ENCODE data around the gene RAB25. TPM values are rescaled to one million over a fixed set of nuclear protein-coding genes. Genes with fewer than 3 reads are reported as not detected.
"Not testable (repeated sequence)": the region's sequence is repeated elsewhere in the genome, so short reads cannot be mapped to it uniquely, and the experiment has no call there.

The RAB25 gene
- total RNA-seq: 0.56 TPM in 1 of 2 replicates, not detected in the other

GRCh38 chr1:156060937-156061636 lies at the start of gene RAB25:
TSS of gene RAB25 (plus strand) at chr1:156061160. CDS start at chr1:156061401, 241 bp downstream.
- intact Hi-C loops (cut with micrococcal nuclease): no loop called here

GRCh38 chr1:156012051-156012817 lies 48.7 kb upstream of the RAB25 start:
- intact Hi-C loops (cut with micrococcal nuclease): no loop called here

GRCh38 chr1:156014829-156015228 lies 46.1 kb upstream of the RAB25 start:
- intact Hi-C loops (cut with micrococcal nuclease): no loop called here

- intact Hi-C loops (cut with micrococcal nuclease): loop anchor here (1.0 to 2.0 kb wide), 7 partner anchors 15 to 765 kb away; partner anchors contain the start of genes ENTREP3, LMNA, RIT1 and SCAMP3
Observed at GRCh38 chr1:156019946-156020292, 41.0 kb upstream of the RAB25 start.

- intact Hi-C loops (cut with micrococcal nuclease): loop anchor here (1.0 to 2.0 kb wide), 13 partner anchors 16 to 766 kb away; partner anchors contain the start of genes ENTREP3, GON4L, KHDC4 and LAMTOR2
Observed at GRCh38 chr1:156020293-156021092, 40.5 kb upstream of the RAB25 start, which contains the start of gene SSR2. TSS of gene SSR2 (minus strand) at chr1:156020951. CDS start at chr1:156020167, 784 bp downstream.

GRCh38 chr1:156021093-156021428 lies 39.9 kb upstream of the RAB25 start:
- intact Hi-C loops (cut with micrococcal nuclease): loop anchor here (1.0 to 2.0 kb wide), 11 partner anchors 16 to 766 kb away; partner anchors contain the start of genes ENTREP3, GON4L, KHDC4 and LAMTOR2

GRCh38 chr1:156021954-156022353 lies 39.0 kb upstream of the RAB25 start:
- intact Hi-C loops (cut with micrococcal nuclease): loop anchor here (1.0 to 2.0 kb wide), 11 partner anchors 17 to 767 kb away; partner anchors contain the start of genes ENTREP3, GON4L, KHDC4 and LAMTOR2

GRCh38 chr1:156024801-156025200 lies 36.2 kb upstream of the RAB25 start:
- intact Hi-C loops (cut with micrococcal nuclease): no loop called here

GRCh38 chr1:156025876-156026275 lies 35.1 kb upstream of the RAB25 start:
- intact Hi-C loops (cut with micrococcal nuclease): loop anchor here (1.0 kb wide), 2 partner anchors 28 to 40 kb away; partner anchors contain the start of gene LAMTOR2

GRCh38 chr1:156026588-156026987 lies 34.4 kb upstream of the RAB25 start:
- intact Hi-C loops (cut with micrococcal nuclease): loop anchor here (1.0 kb wide), 2 partner anchors 28 to 40 kb away; partner anchors contain the start of gene LAMTOR2

GRCh38 chr1:156033011-156033410 lies 27.9 kb upstream of the RAB25 start:
- intact Hi-C loops (cut with micrococcal nuclease): no loop called here

- intact Hi-C loops (cut with micrococcal nuclease): not testable (repeated sequence)
Observed at GRCh38 chr1:156034991-156035390, 26.0 kb upstream of the RAB25 start.

- intact Hi-C loops (cut with micrococcal nuclease): no loop called here
Observed at GRCh38 chr1:156042828-156043227, 18.1 kb upstream of the RAB25 start.

- intact Hi-C loops (cut with micrococcal nuclease): no loop called here
Observed at GRCh38 chr1:156045076-156045475, 15.9 kb upstream of the RAB25 start.

- intact Hi-C loops (cut with micrococcal nuclease): no loop called here
Observed at GRCh38 chr1:156048663-156049258, 12.2 kb upstream of the RAB25 start.

GRCh38 chr1:156050376-156050775 lies 10.6 kb upstream of the RAB25 start:
- intact Hi-C loops (cut with micrococcal nuclease): loop anchor here (5.0 to 10.0 kb wide), 2 partner anchors 776 to 808 kb away; partner anchors contain the start of genes CLK2 and HCN3

- intact Hi-C loops (cut with micrococcal nuclease): loop anchor here (5.0 to 10.0 kb wide), 2 partner anchors 776 to 809 kb away; partner anchors contain the start of genes CLK2 and HCN3
Observed at GRCh38 chr1:156051011-156051725, 9.8 kb upstream of the RAB25 start.

- intact Hi-C loops (cut with micrococcal nuclease): loop anchor here (1.0 to 10.0 kb wide), 3 partner anchors 308 to 811 kb away; partner anchors contain the start of genes CLK2 and HCN3
Observed at GRCh38 chr1:156052862-156053767, 7.8 kb upstream of the RAB25 start.

All from T-helper 1 cell treated with Interleukin-12 subunit alpha and Interleukin-12 subunit beta and Interleukin-4 antibody, amounts not matched to agents 30 ng/mL and 1 ng/mL, for 36 hours (primary cell).